ENCODE data around the gene CCR3.

CCR3 gene

DNA sequence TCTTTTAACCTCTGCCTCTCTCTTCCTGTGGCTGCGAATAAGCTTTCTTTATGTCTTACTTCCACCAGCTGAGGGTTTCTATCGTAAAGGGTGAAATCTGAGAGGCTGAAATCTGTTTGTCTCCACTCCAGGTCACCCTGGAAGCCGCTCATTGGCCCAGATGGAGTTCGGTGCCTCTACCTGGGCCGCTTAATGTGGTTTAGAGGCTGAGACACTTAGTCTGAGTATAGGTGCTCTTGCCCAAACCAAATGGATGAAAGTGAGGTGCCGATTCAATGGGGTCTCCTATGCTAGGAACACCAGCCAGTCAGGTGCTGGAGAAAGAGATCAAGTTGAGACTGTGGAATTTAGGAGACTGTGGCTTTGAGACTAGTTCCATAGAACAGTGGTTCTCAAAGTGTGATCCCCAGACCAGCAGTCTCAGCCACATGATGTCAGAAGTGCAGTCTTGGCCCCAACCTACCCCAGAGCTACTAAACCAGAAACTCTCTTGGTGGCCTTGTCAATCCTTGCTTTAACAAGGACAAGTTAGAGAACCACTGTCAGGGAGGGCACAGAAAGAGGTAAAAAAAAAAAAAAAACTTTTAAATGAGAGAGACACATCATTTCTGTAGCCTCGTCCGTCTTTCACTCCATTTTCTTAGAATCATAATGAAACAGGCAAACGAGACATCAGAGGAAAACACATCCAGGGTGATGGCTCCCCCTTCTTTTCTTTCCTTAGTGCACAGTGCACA is 56.8 kb downstream of the CCR3 start:
- Histone ChIP-seq H3K27ac (no peak overlapping the region), H3K36me3 (no peaks in the 10 kb centered on the region), H3K4me1 (ENCODE audit: control insufficient read depth in 1 of 2, insufficient read depth in 1 of 2, low read depth in 1 of 2, low read length in 1 of 2) (peaks cover 8 to 14% of the 10 kb centered on the region in 2 experiments), H3K27me3 (no peaks in the 10 kb centered on the region), H3K4me3 (ENCODE audit: low read depth in 1 of 2, low read length in 1 of 2) (no peak overlapping the region), H3K9me3 (no peaks in the 10 kb centered on the region)
- TF ChIP-seq, protein P1, sequence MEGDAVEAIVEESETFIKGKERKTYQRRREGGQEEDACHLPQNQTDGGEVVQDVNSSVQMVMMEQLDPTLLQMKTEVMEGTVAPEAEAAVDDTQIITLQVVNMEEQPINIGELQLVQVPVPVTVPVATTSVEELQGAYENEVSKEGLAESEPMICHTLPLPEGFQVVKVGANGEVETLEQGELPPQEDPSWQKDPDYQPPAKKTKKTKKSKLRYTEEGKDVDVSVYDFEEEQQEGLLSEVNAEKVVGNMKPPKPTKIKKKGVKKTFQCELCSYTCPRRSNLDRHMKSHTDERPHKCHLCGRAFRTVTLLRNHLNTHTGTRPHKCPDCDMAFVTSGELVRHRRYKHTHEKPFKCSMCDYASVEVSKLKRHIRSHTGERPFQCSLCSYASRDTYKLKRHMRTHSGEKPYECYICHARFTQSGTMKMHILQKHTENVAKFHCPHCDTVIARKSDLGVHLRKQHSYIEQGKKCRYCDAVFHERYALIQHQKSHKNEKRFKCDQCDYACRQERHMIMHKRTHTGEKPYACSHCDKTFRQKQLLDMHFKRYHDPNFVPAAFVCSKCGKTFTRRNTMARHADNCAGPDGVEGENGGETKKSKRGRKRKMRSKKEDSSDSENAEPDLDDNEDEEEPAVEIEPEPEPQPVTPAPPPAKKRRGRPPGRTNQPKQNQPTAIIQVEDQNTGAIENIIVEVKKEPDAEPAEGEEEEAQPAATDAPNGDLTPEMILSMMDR (IDR thresholded peaks at IDR 0.05): no peak

DNA sequence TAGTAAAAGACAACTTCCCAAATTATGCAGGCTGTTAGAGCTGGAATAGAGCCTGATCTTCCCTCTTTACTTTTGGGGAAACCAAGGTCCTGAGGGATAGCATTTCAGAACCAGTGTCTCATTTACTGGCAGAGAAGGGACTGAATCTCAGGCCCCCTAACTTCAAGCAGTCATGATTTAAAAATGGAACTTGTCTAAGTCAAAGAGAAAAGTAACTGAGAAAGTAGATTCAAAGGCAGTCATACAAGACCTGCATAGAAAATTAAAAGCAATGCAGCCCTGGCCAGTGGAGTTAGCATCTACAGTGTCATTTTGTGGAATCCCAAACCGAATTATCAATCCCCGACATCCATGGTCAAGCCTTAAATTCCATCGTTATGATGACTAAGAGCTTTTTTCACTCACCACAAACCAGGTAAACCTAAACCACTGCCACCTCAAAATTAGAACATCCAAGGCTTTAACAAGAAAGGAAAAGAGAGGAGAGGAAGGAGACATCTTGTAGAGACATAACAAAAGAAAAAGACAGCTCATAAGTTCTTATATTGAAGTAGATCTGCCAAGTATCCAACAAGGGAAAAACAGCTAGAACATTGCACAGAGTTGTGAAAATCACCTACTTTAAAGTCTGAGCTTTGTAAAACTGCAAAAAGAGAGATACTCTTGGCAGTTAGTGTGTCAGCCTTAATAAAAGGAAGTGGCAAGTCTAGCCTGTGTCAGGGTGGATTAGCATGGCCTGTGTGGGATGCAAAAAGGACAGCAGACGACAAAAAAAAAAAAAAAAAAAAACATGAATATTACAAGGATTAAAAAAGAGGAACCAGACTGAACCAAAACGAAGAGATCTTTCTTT is 57.6 kb downstream of the CCR3 start:
- Histone ChIP-seq H3K27ac (no peak overlapping the region), H3K4me3 (ENCODE audit: low read depth in 1 of 2, low read length in 1 of 2) (no peak overlapping the region)

GRCh38 chr3:46300461-46300789 is 58.2 kb downstream of the CCR3 start:
- Histone ChIP-seq H3K4me1 (ENCODE audit: control insufficient read depth in 1 of 2, insufficient read depth in 1 of 2, low read depth in 1 of 2, low read length in 1 of 2) (peaks cover 8 to 14% of the 10 kb centered on the region in 2 experiments), H3K27ac (no peak overlapping the region)

More for the DNA sequence above, 57.6 kb downstream of the CCR3 start:
- peaks cover 8 to 14% of the 10 kb centered on the region in 2 experiments for H3K4me1 ChIP-seq (ENCODE audit: control insufficient read depth in 1 of 2, insufficient read depth in 1 of 2, low read depth in 1 of 2, low read length in 1 of 2)
- H3K9me3 ChIP-seq: no peaks in the 10 kb centered on the region
- no peaks in the 10 kb centered on the region for H3K27me3 ChIP-seq
- no peaks in the 10 kb centered on the region for H3K36me3 ChIP-seq
- TF ChIP-seq, protein P1 (IDR thresholded peaks at IDR 0.05): no peak

GRCh38 chr3:46301122-46301835 is 59.0 kb downstream of the CCR3 start:
- Histone ChIP-seq H3K4me3 (ENCODE audit: low read depth in 1 of 2, low read length in 1 of 2) (no peak overlapping the region), H3K27me3 (no peaks in the 10 kb centered on the region), H3K4me1 (ENCODE audit: control insufficient read depth in 1 of 2, insufficient read depth in 1 of 2, low read depth in 1 of 2, low read length in 1 of 2) (peaks cover 8 to 14% of the 10 kb centered on the region in 2 experiments), H3K27ac (peak overlapping the region; percentile 49), H3K9me3 (no peaks in the 10 kb centered on the region), H3K36me3 (no peaks in the 10 kb centered on the region)
- TF ChIP-seq, protein P1 (IDR thresholded peaks at IDR 0.05): no peak

More at GRCh38 chr3:46300461-46300789, 58.2 kb downstream of the CCR3 start:
- H3K9me3 ChIP-seq: no peaks in the 10 kb centered on the region
- no peaks in the 10 kb centered on the region for H3K36me3 ChIP-seq
- TF ChIP-seq, protein P1 (IDR thresholded peaks at IDR 0.05): no peak
- no peaks in the 10 kb centered on the region for H3K27me3 ChIP-seq
- no peak overlapping the region for H3K4me3 ChIP-seq (ENCODE audit: low read depth in 1 of 2, low read length in 1 of 2)

DNA sequence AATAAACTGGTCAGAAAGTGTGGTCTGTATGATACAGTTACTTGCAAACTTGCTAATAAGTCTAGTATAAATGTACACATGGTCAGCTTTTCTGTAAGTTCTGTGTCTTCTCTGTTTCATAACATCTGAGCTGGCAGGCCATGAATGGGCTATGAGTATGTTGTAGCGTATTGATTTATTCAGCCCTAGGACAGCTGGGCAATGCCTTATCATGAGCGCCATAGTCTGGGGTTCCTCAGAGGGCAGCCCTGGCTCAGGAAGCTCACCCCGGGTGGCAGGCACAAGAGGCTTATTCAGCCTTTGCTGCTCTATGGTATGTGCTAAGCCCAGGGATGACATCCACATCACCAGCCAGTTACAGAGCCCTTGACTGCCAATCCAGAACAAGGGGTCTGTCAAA is 61.0 kb downstream of the CCR3 start:
- Histone ChIP-seq H3K4me3 (ENCODE audit: low read depth in 1 of 2, low read length in 1 of 2) (no peak overlapping the region), H3K36me3 (no peaks in the 10 kb centered on the region), H3K27ac (no peak overlapping the region), H3K27me3 (no peaks in the 10 kb centered on the region), H3K4me1 (ENCODE audit: control insufficient read depth in 1 of 2, insufficient read depth in 1 of 2, low read depth in 1 of 2, low read length in 1 of 2) (peaks cover 8% of the 10 kb centered on the region in 2 experiments), H3K9me3 (no peaks in the 10 kb centered on the region)
- TF ChIP-seq, protein P1 (IDR thresholded peaks at IDR 0.05): no peak

All from neutrophil (primary cell).